ENCODE results near the gene CSMD2.

DNA sequence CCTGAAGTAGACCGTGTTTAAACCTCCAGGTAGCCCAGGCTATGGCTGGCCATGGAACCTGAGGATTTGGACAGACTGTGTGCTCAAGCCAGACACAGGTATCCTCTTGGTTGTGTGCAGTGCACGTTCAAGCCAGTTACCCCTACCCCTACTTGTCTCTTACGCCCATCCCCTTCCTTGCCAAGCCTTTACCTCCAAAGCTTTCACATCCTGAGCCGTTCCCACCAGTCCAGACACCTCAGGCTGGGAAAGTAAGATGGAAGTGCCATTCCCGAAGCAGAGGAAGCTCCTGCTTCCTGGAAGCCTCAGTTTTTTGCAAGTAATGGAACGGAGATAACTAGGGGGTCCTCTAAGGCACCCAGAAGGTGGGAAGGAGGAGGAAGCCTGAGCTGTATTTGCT lies 342.6 kb downstream of the CSMD2 start:
- TF ChIP-seq ZBTB43 (CRISPR knock-in tag; IDR thresholded peaks at IDR 0.05) (no peak), NFATC4 (CRISPR knock-in tag; IDR thresholded peaks at IDR 0.05) (no peak), GRHL2 (CRISPR knock-in tag; IDR thresholded peaks at IDR 0.05; ENCODE audit: insufficient replicate concordance, severe bottlenecking) (no peak)
- TF ChIP-seq, protein P1, sequence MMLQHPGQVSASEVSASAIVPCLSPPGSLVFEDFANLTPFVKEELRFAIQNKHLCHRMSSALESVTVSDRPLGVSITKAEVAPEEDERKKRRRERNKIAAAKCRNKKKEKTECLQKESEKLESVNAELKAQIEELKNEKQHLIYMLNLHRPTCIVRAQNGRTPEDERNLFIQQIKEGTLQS (CRISPR knock-in tag; conservative IDR thresholded peaks at IDR 0.05) = no peak

All from WTC11 (cell line).